Activated B cell treated with CpG ODN at 0.5 μM for 24 hours (primary cell): ENCODE results near the gene LETMD1. TPM values are rescaled to one million over a fixed set of nuclear protein-coding genes. Genes with fewer than 3 reads are reported as not detected.

Experiments
- ATAC-seq: fragments of 200-7000 bp; cut with Tn5 transposase; one replicate; pipeline ENCODE4 v1.10.0; 2021; ENCODE audit warnings: low read depth, mild to moderate bottlenecking, moderate library complexity
- CTCF ChIA-PET: fragments of 350-600 bp; sonication (Branson Sonifier 250); formaldehyde crosslinking; loops from one replicate; lab custom pipeline; 2021; ENCODE audit warnings: antibody characterized with exemption; lab: Charles Lee
- POLR2A ChIA-PET: fragments of 350-600 bp; sonication (Branson Sonifier 250); formaldehyde crosslinking; loops from one replicate; lab custom pipeline; 2021; ENCODE audit warnings: antibody characterized with exemption; lab: Charles Lee
- DNase-seq: peaks from one replicate; pipeline ENCODE4 v3.0.0; 2022
- H3K27ac Mint-ChIP-seq: one replicate; pipeline ENCODE4 v1.8.0; 2020; ENCODE audit warnings: mixed read lengths
- H3K27me3 Mint-ChIP-seq: one replicate; pipeline ENCODE4 v1.8.0; 2021; ENCODE audit warnings: mixed read lengths
- H3K36me3 Mint-ChIP-seq: one replicate; pipeline ENCODE4 v1.8.0; 2021; ENCODE audit warnings: low read depth, mixed read lengths
- H3K4me1 Mint-ChIP-seq: one replicate; pipeline ENCODE4 v1.8.0; 2021; ENCODE audit warnings: mixed read lengths
- H3K4me3 Mint-ChIP-seq: one replicate; pipeline ENCODE4 v1.8.0; 2020; ENCODE audit warnings: mild to moderate bottlenecking, mixed read lengths
- H3K9me3 Mint-ChIP-seq: one replicate; pipeline ENCODE4 v1.8.0; 2020; ENCODE audit warnings: mixed read lengths
- intact Hi-C: fragments of 100-400 bp; cut with micrococcal nuclease; formaldehyde crosslinking; loops from one replicate; pipeline ENCODE4 v1.15.1; 2024
- total RNA-seq: library from RNA; stranded (reverse); gene quantifications from 2 replicates; pipeline ENCODE4 v1.2.3, GENCODE V29; 2022
- TF ChIP-seq, protein P1 (sequence below): fragments of 200-600 bp; IDR thresholded peaks from one replicate; pipeline ENCODE4 v1.8.0; 2022; ENCODE audit warnings: antibody characterized with exemption, mild to moderate bottlenecking

Gene LETMD1
- total RNA-seq, 1 donor from 2014 or later, result 92.0 TPM

GRCh38 chr12:51080136-51080535 lies 32.0 kb downstream of the LETMD1 start:
- DNase-seq, result no peak
- no peak for ATAC-seq
- Mint-ChIP-seq H3K27ac (no peak overlapping the region), H3K4me3 (no peak overlapping the region), H3K27me3 (no peaks in the 10 kb centered on the region), H3K4me1 (peaks cover 20% of the 10 kb centered on the region), H3K9me3 (no peaks in the 10 kb centered on the region), H3K36me3 (peaks cover 7% of the 10 kb centered on the region)
- POLR2A ChIA-PET, result interaction anchor here (0.6 to 1.5 kb wide), 3 partner anchors 138 to 196 kb away, joined by 3 to 6 read pairs (median 5); partner anchors contain the start of genes DAZAP2 and POU6F1
- intact Hi-C loops, result loop anchor here (10.0 kb wide), 3 partner anchors 245 to 455 kb away; partner anchors contain the start of gene BIN2
- CTCF ChIA-PET, result no interaction called here
- TF ChIP-seq, protein P1, sequence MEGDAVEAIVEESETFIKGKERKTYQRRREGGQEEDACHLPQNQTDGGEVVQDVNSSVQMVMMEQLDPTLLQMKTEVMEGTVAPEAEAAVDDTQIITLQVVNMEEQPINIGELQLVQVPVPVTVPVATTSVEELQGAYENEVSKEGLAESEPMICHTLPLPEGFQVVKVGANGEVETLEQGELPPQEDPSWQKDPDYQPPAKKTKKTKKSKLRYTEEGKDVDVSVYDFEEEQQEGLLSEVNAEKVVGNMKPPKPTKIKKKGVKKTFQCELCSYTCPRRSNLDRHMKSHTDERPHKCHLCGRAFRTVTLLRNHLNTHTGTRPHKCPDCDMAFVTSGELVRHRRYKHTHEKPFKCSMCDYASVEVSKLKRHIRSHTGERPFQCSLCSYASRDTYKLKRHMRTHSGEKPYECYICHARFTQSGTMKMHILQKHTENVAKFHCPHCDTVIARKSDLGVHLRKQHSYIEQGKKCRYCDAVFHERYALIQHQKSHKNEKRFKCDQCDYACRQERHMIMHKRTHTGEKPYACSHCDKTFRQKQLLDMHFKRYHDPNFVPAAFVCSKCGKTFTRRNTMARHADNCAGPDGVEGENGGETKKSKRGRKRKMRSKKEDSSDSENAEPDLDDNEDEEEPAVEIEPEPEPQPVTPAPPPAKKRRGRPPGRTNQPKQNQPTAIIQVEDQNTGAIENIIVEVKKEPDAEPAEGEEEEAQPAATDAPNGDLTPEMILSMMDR, result no peak

DNA sequence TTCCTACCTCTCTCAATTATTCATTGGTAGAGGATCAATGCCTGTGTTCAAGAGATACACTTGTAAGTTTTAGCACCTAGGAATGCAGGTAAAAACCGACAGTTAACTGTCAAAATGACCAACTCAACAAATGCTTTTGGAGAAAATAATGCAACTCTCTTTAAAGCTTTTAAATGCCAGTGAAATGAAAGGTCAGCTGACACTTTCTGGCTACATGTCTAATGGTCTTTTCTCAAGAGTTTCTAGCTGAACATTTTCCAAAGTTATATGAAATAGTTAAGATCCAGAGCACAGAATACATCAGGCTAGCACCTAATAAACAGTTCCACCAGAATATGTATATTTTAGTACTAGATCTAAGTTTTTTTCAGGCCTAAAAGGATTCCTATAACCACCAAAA lies 33.3 kb downstream of the LETMD1 start:
- intact Hi-C loops, result loop anchor here (10.0 kb wide), 3 partner anchors 243 to 453 kb away; partner anchors contain the start of gene BIN2
- Mint-ChIP-seq H3K4me3 (peak overlapping the region; percentile 5), H3K27me3 (no peaks in the 10 kb centered on the region), H3K36me3 (peaks cover 4% of the 10 kb centered on the region), H3K27ac (no peak overlapping the region), H3K9me3 (no peaks in the 10 kb centered on the region), H3K4me1 (peaks cover 20% of the 10 kb centered on the region)
- TF ChIP-seq, protein P1, result no peak
- ChIA-PET POLR2A (interaction anchor here (1.3 kb wide), 1 partner anchor 135 kb away, joined by 3 read pairs; no protein-coding TSS in a partner anchor), CTCF (interaction anchor here (0.7 kb wide), 1 partner anchor 1958 kb away, joined by 3 read pairs; no protein-coding TSS in a partner anchor)
- DNase-seq (no peak), ATAC-seq (no peak)

DNA sequence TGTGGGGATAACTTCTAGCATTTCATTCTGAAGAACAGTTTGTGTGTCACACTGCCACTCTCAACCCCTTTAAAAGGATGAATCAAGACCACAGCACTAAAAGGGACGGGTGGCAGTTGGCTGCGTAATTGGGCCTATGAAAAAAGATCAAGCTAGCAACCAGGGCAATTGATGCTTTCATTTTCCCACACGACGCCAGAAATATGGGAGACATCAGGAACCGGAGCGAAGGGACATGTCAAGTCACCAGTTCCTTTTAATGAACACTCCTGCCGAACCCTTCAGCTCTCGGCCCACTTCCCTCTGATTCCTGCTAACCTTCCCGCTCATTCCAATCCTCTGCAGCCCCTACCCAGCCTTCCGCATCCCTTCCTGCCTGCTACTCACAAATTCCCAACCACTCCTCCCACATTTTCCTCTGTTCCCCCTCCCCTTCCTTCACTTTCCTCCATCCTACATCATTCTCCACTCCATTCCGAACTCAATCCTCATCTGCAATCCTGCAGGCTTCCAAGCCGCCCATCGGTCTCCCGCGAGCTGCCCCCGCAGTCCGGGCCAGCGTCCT lies 34.5 kb downstream of the LETMD1 start:
- H3K4me3 Mint-ChIP-seq, result peak overlapping the region; percentile 96
- intact Hi-C loops, result loop anchor here (1.0 to 10.0 kb wide), 10 partner anchors 34 to 452 kb away; partner anchors contain the start of genes ATF1, BIN2, DAZAP2 and LETMD1
- H3K9me3 Mint-ChIP-seq, result no peaks in the 10 kb centered on the region
- H3K27ac Mint-ChIP-seq, result peak overlapping the region; percentile 71
- CTCF ChIA-PET, result interaction anchor here (1.4 kb wide), 1 partner anchor 258 kb away, joined by 6 read pairs; no protein-coding TSS in a partner anchor
- peaks cover 20% of the 10 kb centered on the region for H3K4me1 Mint-ChIP-seq
- peaks cover 4% of the 10 kb centered on the region for H3K36me3 Mint-ChIP-seq
- no peaks in the 10 kb centered on the region for H3K27me3 Mint-ChIP-seq
- DNase-seq, result no peak
- TF ChIP-seq, protein P1, result no peak
- no peak for ATAC-seq
- POLR2A ChIA-PET, result interaction anchor here (0.5 to 2.4 kb wide), 21 partner anchors 16 to 739 kb away, joined by 3 to 21 read pairs (median 4); partner anchors contain the start of genes ATF1, DAZAP2, POU6F1 and SMAGP

DNA sequence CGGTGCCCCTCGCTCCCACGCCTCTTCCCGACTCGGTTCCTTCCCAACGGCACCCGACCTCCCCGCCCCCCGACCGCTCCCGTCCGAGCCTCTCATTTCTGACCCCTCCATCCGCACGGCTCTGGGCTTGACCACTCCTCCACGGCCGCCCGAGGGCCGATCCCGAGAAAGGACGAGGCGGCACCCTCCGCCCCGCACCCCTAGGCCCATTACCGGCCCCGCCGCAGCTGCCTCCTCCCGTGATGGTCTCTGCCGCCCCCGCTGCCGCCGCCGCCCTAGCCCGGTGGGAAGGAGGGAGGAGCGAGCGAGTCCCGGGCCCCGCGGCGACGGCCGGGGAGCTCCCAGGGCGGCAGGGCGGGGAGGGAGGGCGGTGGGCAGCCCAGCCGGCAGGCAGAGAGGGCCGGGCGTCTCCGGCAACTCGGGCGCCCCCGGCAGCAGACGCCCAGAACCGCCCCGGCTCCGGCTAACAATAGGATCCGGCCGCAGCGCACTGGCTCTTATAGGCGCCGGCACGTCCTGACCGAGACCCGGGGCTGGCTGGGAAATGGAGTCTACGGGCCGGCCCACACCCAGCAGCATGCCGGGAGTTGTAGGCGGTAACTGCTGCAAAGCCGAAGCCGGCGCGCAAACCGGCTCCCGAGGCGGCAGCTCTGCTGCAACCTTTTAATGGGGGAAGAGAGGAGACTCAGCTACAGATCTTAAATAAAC lies 35.2 kb downstream of the LETMD1 start, which contains the start of gene CSRNP2:
CSRNP2 (minus strand) TSS at position 471 of the 708 bp plus-strand sequence. CDS start 7,035 bp downstream, outside the sequence.
- peaks cover 4% of the 10 kb centered on the region for H3K36me3 Mint-ChIP-seq
- intact Hi-C loops, result loop anchor here (1.0 to 10.0 kb wide), 10 partner anchors 35 to 452 kb away; partner anchors contain the start of genes ATF1, BIN2, DAZAP2 and LETMD1
- no peaks in the 10 kb centered on the region for H3K27me3 Mint-ChIP-seq
- ATAC-seq (peak; percentile 99), DNase-seq (peak; percentile 92)
- no peaks in the 10 kb centered on the region for H3K9me3 Mint-ChIP-seq
- peak within 1 kb of the TSS; percentile 96 for H3K4me3 Mint-ChIP-seq
- ChIA-PET CTCF (interaction anchor here (1.4 kb wide), 1 partner anchor 258 kb away, joined by 6 read pairs; no protein-coding TSS in a partner anchor), POLR2A (interaction anchor here (0.5 to 2.4 kb wide), 24 partner anchors 16 to 967 kb away, joined by 3 to 21 read pairs (median 4); partner anchors contain the start of genes ATF1, DAZAP2, POU6F1 and SLC11A2)
- H3K4me1 Mint-ChIP-seq, result peaks cover 20% of the 10 kb centered on the region
- peak within 1 kb of the TSS; percentile 71 for H3K27ac Mint-ChIP-seq
- TF ChIP-seq, protein P1, result no peak
